NT2/D1 (cell line): ENCODE data around the gene MEIS1.

ENCODE experiments used
- YY1 ChIP-seq: IDR thresholded peaks from 2 replicates; pipeline ENCODE4 v1.6.1; 2011; ENCODE audit not compliant: insufficient read length, insufficient read depth
- ZNF274 ChIP-seq: IDR thresholded peaks from 2 replicates; pipeline ENCODE4 v1.6.1; 2011; ENCODE audit warnings: mild to moderate bottlenecking, low read depth, low read length

DNA sequence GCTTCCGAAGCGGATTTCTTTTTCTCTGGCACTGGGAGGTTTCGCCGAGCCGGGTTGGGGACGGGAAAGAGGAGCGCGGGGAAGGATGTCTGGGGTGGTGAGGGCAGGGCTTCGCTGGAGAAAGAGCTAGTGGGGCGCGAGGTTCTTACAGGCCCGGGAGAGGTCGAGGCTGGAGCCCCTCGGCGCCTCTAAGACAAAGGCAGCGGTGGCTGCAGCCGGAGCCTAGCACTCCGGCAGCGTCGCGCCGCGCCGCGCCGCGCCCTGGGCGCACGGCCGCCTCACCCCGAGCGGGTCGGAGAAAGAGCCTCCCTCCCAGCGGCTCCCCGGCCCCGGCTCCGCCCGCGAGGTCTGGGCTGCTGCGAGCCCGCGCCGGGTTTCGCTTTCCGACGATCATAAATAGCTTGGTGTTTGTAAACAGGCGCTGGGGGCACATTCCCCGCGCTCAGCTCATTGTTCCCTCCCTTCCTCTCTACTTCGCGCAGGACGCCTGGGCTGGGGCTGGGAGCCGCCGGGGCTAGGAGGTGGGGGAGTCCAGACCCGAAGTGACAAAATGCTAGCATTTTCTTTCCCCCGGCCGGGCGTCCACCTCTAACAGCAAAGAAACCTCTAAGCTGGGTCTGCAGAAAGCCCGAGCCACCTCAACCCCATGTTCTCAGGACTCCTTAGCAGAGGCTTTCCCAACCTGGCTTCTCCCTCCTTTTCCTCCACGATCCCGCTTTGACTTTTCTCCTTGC lies 813 bp upstream of the MEIS1 start:
- TF ChIP-seq YY1 (no peak), ZNF274 (no peak)
